Fibroblast of mammary gland (primary cell): ENCODE data around the gene MOB2.

Experiments used
- DNase-seq: peaks from one replicate; pipeline ENCODE4 v3.0.0-alpha.2; 2010; ENCODE audit warnings: low read depth
- H3K4me3 ChIP-seq: 2 replicates; pipeline ENCODE4 v1.5.1; 2011; ENCODE audit warnings: low read depth, mild to moderate bottlenecking, low read length, moderate library complexity; ENCODE audit not compliant: control insufficient read depth
- CTCF ChIP-seq: conservative IDR thresholded peaks from 2 replicates; pipeline ENCODE4 v1.5.1; 2011; ENCODE audit warnings: low read depth, low read length, inconsistent platforms; ENCODE audit not compliant: control insufficient read depth, insufficient read depth

The MOB2 gene

GRCh38 chr11:1444823-1445422, 41.7 kb downstream of the MOB2 start:
- H3K4me3 ChIP-seq: no peak overlapping the region
- no peak for DNase-seq
- no peak for TF ChIP-seq CTCF

- no peak for TF ChIP-seq CTCF
These were observed 42.3 kb downstream of the MOB2 start for GRCh38 chr11:1444321-1444720.

GRCh38 chr11:1443737-1444136, 42.8 kb downstream of the MOB2 start:
- DNase-seq: no peak
- TF ChIP-seq CTCF: no peak
- no peak overlapping the region for H3K4me3 ChIP-seq

More at GRCh38 chr11:1444321-1444720, 42.3 kb downstream of the MOB2 start:
- H3K4me3 ChIP-seq: no peak overlapping the region
- DNase-seq: no peak

DNA sequence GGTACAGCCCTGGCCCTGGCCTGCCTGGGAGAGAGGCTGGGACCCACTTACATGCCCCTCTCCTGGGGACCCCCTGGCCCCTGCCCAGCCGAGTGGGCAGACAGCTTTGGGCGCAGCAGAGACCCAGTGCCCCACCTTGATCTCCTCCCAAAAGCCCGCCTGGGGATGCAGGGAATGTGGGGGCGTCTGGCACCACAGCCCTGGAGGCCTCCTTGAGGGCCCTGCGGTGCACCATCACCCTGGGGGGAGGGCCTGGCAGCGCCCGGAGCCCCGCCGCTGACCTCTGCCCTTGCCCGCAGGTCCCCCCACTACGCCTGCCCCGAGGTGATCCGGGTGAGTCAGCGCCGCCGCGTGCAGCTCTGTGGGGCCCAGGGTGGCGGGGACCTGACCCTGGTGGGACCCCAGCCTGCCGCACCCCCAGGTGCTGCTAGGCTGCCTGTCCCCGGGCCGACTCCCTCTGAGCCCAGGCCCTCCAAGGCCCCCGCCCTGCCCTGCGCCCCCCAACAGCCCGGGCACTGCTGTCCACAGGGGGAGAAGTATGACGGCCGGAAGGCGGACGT, 43.7 kb downstream of the MOB2 start:
- DNase-seq: no peak
- TF ChIP-seq CTCF: no peak
- no peak overlapping the region for H3K4me3 ChIP-seq

DNA sequence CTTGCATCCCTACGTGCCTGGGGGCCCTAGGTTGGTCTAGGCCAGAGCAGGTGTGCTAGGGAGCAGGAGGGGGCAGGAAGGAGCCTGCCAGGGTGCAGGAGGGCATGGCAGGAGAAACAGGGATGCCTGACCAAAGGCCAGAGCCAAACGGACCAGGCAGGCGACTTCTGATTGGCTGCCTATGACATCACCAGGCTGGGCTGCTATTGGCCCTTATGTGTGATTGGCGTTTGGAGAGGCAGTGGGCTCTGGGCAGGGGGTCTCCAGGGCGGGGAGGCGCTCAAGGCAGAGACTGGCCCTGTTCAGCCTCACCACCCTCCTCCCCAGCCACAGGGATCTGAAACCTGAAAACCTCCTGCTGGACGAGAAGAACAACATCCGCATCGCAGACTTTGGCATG, 44.4 kb downstream of the MOB2 start:
- no peak for TF ChIP-seq CTCF
- DNase-seq: no peak
- H3K4me3 ChIP-seq: no peak overlapping the region

DNA sequence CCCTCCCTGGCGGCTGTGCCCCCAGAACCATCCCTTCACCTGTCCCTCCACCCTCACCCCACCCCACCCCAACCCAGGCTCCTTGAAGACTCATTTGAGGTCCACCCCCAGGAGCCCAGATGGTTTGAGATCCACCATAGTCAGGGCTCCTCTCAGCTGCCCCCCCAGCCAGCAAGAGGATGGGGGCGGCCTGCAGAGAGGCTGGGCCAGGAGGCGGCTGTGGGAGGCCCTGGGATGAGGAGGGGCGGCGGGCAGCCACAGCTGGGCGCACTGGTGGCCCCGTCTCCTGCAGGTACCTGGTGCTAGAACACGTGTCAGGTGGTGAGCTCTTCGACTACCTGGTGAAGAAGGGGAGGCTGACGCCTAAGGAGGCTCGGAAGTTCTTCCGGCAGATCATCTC, 46.1 kb downstream of the MOB2 start:
- no peak for TF ChIP-seq CTCF

More for the DNA sequence above, 46.1 kb downstream of the MOB2 start:
- no peak for DNase-seq
- no peak overlapping the region for H3K4me3 ChIP-seq
